GM04504 (cell line): ENCODE results near the gene DNMT3B.
"Not testable (repeated sequence)": the region's sequence is repeated elsewhere in the genome, so short reads cannot be mapped to it uniquely, and the experiment has no call there.

Experiments used
- DNase-seq: peaks from one replicate; pipeline ENCODE4 v3.0.0-alpha.2; 2012; ENCODE audit warnings: low read depth

DNMT3B gene

GRCh38 chr20:32792316-32792715 is 30.1 kb downstream of the DNMT3B start:
- DNase-seq = no peak

DNA sequence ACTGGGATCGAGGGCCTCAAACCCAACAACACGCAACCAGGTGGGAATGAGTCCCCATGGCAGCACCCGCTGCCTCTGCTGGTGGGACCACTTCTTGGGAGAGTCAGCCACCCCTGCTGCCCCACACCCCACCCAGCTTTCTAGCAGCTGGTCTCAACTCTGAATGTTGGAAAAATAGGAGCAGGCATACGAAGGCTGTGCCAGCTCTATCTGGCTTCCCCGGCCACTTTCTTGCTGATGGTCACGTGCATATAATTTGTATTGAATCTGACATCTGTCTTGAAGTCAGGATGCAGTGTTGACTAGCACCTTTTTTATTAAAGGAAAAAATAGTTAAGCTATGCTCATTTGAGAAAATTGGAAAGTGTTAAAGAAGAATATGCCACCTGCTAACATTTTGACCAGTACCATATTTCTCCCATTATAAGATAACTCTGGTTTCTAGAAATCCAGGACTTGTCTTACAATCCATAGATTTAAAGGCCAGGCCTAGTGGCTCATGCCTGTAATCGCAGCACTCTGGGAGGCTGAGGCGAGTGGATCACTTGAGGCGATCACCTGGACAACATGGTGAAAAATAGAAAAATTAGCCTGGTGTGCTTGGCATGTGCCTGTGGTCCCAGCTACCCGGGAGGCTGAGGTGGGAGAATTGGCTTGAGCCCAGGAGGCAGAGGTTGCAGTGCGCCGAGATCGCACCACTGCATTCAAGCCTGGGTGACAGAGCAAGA is 30.7 kb downstream of the DNMT3B start:
- DNase-seq = no peak

GRCh38 chr20:32796383-32796948 is 34.3 kb downstream of the DNMT3B start:
- DNase-seq = no peak

DNA sequence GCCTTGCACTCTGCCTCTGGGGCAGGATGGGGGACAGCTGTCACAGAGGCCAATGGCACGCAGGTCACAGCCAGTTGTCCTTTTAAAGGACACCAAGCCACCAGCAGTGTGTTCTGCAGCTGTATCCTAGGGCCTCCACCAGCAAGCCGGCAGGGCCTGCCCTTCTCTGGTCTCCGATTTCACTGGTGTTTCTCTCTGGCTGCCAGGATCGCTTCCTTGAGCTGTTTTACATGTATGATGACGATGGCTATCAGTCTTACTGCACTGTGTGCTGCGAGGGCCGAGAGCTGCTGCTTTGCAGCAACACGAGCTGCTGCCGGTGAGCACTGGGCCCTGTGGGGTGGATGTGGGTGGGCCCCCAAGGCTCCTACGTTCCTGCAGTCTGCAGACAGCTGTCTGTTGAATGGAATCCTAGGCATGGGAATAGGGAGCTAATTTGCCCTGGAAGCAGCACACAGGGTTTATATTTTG is 34.8 kb downstream of the DNMT3B start:
- DNase-seq = no peak

- DNase-seq = not testable (repeated sequence)
Measured at GRCh38 chr20:32797571-32797970, 35.4 kb downstream of the DNMT3B start.

GRCh38 chr20:32798046-32798981 is 36.1 kb downstream of the DNMT3B start:
- no peak for DNase-seq

DNA sequence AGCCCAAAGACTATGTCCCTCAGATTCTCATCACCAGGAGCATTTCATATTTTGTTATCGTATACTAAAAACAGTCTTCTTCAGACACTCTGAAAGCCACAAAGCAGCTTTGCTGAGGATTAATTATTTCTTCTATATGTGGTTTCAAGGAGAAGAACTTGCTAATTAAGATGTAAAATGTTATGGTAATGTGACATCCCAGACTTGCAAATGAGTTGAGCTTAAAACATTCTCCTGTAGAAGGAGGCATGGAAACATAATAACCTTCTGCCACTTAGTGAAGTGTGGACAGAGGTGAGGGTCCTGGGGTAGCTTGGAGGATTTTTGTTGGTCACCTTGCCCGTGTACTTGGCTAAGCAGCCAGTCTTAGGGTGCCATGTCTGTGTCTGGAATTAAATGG is 40.9 kb downstream of the DNMT3B start:
- DNase-seq = no peak

GRCh38 chr20:32804022-32804715 is 42.0 kb downstream of the DNMT3B start:
- no peak for DNase-seq

DNA sequence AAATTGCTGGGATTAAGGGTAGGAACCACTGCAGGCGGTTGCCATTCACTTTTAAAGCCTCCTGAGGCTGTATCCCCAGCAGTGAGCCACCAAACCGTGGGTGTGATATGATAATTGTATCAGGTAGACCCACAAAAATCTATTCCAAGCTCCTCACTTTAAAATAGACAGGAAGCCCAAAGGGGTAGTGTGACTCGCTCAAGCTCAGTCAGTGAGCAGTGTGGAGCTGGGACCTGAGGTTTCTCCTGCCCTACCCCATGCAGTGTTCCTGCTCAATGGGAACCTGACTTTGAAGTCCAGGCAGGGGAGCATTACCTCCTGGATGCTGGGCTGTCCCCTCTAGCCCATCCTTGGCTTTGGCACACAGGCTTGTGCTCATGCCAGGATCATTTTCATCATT is 42.6 kb downstream of the DNMT3B start:
- DNase-seq = no peak

- DNase-seq = no peak
Measured at GRCh38 chr20:32805721-32806120, 43.5 kb downstream of the DNMT3B start.

DNA sequence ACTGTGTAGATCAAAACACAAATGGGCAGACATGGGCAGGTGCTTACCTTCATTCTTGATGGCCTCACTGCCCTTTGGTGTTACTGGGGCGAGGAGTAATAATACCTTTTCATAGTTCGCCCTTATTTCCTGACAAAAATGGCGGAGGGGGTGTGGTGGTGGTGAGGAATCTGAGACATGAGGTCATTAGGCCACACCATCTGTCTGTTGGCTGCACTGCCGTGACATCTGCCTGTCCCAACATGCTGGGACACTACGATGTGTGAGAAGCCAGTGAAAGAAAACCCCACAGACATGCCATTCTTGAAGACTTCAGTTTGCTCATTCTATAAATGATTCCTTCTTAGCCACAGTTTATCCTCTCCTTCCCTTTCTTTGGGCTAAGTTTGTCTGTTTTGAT is 44.2 kb downstream of the DNMT3B start:
- no peak for DNase-seq

- DNase-seq = no peak
Measured at GRCh38 chr20:32807706-32808105, 45.5 kb downstream of the DNMT3B start.

GRCh38 chr20:32808438-32808837 is 46.3 kb downstream of the DNMT3B start:
- no peak for DNase-seq

DNA sequence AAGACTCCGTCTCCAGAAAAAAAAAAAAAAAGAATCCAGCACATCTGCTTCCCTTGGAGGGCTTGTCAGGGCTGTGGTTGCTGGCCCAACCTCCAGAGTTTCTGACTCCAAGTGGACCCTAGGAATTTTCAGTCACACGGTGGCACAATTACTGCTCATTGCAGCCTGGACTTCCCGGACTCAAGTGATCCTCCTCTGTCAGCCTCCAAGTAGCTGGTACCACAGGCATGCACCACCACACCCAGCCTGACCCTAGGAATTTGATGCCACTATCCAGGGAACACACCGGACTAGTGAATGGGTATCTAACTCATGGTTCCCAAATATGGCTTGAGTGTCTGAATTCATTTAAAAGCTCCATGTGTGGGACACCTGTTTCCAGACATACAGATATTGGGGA is 47.7 kb downstream of the DNMT3B start:
- no peak for DNase-seq

- no peak for DNase-seq
Measured at GRCh38 chr20:32810941-32811340, 48.8 kb downstream of the DNMT3B start.

DNA sequence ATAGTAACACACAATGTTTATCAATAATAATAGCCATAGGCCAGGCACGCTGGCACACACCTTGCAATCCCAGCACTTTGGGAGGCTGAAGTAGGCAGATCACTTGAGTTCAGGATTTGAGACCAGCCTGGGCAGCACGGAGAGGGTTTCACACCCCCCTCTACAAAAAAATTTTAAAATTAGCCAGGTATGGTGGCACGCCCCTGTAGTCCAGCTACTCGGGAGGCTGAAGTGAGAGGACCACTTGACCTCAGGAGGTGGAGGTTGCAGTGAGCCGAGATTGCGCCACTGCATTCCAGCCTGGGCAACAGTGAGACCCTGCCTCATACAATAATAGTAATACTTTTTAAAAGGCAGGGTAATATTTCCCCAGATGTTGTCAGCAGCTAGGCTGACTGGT is 49.7 kb downstream of the DNMT3B start:
- no peak for DNase-seq

DNA sequence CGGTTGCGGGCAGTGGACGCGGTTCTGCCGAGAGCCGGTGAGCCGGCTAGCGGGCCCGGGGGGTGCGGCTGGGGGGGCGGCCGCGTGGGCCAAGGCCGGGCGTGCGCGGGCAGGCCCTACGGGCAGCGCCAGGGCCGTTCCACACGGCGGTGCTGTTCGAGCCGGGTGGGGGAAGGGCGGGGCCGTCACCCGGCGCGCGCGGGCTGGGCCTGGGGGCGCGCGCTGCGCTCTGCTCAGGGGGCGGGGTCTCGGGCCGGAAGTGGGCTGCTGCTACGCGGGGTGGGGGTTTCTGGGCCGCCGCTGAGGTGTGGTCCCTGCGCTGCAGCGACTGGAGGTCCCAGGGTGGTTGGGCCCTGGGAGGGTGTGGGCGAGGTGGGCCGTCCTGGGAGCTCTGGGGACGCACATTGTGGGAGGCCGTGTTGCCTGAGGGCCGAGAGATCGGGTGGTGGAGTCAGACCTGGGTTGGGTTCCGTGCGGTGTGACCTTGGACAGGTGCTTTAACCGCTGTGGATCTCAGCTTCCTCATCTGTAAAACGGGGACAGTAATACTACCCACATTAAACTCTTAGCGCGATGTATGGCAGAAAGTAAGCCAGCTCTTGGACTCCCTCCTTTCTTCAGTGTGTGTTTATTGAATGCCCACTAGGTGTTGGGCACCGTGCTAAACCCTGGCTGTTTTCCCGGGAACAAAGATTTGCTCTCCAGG is 58.0 kb downstream of the DNMT3B start:
- no peak for DNase-seq

GRCh38 chr20:32820698-32821377 is 58.7 kb downstream of the DNMT3B start:
- DNase-seq = no peak

DNA sequence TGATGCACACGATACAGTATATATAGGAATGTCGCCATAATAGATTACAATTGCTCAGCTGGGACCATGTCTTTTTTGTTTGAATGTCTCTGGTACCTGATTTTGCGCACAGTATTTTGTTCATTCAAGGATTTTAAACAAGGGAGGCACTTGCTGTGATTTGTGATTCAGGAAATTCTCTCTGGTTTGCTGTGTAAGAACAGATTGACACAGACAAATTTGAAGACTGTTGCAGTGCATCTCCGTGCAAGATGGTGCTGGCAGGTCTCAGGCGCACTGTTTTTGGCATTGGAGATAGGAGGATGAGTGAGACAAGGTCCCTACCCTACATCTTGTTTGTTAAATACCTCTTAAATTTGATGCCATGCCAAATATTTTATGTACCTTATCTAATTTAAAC is 60.0 kb downstream of the DNMT3B start:
- no peak for DNase-seq

- peak; percentile 68 for DNase-seq
Measured at GRCh38 chr20:32823078-32823477, 60.9 kb downstream of the DNMT3B start.
